Pons (tissue), 1 donor: ENCODE data around the gene RAPGEF6.
"Not testable (repeated sequence)": the region's sequence is repeated elsewhere in the genome, so short reads cannot be mapped to it uniquely, and the experiment has no call there.

Experiments
- DNase-seq: peaks from one replicate; pipeline ENCODE4 v3.0.0-alpha.2; 2016; ENCODE audit warnings: low spot score

Gene RAPGEF6, protein sequence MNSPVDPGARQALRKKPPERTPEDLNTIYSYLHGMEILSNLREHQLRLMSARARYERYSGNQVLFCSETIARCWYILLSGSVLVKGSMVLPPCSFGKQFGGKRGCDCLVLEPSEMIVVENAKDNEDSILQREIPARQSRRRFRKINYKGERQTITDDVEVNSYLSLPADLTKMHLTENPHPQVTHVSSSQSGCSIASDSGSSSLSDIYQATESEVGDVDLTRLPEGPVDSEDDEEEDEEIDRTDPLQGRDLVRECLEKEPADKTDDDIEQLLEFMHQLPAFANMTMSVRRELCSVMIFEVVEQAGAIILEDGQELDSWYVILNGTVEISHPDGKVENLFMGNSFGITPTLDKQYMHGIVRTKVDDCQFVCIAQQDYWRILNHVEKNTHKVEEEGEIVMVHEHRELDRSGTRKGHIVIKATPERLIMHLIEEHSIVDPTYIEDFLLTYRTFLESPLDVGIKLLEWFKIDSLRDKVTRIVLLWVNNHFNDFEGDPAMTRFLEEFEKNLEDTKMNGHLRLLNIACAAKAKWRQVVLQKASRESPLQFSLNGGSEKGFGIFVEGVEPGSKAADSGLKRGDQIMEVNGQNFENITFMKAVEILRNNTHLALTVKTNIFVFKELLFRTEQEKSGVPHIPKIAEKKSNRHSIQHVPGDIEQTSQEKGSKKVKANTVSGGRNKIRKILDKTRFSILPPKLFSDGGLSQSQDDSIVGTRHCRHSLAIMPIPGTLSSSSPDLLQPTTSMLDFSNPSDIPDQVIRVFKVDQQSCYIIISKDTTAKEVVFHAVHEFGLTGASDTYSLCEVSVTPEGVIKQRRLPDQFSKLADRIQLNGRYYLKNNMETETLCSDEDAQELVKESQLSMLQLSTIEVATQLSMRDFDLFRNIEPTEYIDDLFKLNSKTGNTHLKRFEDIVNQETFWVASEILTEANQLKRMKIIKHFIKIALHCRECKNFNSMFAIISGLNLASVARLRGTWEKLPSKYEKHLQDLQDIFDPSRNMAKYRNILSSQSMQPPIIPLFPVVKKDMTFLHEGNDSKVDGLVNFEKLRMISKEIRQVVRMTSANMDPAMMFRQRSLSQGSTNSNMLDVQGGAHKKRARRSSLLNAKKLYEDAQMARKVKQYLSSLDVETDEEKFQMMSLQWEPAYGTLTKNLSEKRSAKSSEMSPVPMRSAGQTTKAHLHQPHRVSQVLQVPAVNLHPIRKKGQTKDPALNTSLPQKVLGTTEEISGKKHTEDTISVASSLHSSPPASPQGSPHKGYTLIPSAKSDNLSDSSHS (N-terminal part only)

DNA sequence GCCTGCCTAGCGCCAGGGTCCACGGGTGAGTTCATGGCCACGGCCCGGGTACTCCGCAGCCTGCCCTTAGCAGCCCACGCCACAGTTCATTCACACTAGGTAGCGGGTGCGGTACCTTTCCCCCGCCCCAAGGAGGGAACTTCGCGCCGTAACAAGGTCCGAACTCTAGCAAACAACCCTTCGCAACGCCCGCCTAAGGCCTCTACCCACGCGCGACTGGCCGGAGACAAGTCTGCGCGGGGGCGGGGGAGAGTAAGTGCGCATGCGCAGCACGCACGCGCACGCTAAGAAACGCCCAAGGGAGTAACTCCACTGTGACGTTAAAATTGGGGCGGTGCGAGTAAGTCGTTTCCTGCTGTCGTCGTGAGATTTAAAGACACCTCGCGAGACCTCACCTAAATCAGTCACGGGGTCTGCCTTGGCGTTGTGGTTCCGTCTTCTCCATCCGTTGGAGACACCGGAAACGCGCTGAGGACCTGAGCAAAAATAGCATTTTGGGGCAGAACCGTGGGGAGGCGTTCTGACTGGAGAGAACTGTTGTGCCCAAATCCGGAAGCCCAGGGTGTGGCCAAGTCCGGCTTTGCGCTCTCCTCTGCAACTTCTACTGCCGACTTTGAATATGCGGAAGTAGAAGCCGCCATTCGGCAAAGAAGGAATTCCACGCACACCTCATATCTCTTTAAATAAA lies at the start of gene RAPGEF6:
RAPGEF6 (minus strand) TSS at position 234 of the 688 bp plus-strand sequence; CDS start at position 35, 199 bp downstream.
- DNase-seq, result peak; percentile 99

GRCh38 chr5:131684595-131684994 lies 49.6 kb upstream of the RAPGEF6 start:
- no peak for DNase-seq

DNA sequence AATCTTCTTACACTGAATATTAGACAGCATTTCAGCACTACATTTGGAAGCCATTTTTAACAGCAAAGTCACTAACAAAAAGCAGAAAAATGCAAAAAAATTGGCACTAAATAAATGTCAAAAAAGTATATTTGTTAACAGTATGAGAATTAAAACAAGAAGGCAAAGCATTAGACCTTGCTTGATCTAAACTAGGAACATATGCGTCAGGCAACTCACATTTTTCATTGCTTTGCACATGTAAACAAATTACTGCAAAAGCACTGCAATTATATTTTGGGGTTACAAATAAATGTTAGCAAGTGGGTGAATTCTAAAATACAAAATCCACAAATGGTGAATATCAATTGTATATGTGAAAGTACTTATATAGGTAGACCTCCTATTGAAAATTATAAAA lies 49.0 kb upstream of the RAPGEF6 start:
- no peak for DNase-seq

- DNase-seq, result no peak
Measured at GRCh38 chr5:131682826-131683225, 47.8 kb upstream of the RAPGEF6 start.

GRCh38 chr5:131682175-131682574 lies 47.1 kb upstream of the RAPGEF6 start:
- DNase-seq, result no peak

GRCh38 chr5:131679911-131680310 lies 44.9 kb upstream of the RAPGEF6 start:
- no peak for DNase-seq

DNA sequence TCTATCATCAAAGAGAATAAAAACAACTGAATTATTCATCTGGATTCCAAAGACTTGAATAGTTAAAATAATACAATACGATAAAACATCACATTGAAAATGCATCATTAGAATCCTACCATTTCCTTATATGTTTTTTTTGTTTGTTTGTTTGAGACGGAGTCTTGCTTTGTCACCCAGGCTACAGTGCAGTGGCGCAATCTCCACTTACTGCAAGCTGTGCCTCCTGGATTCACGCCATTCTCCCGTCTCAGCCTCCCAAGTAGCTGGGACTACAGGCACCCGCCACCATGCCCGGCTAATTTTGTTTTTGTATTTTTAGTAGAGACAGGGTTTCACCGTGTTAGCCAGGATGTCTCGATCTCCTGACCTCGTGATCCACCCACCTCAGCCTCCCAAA lies 43.2 kb upstream of the RAPGEF6 start:
- DNase-seq, result not testable (repeated sequence)

GRCh38 chr5:131677115-131677514 lies 42.1 kb upstream of the RAPGEF6 start:
- no peak for DNase-seq

DNA sequence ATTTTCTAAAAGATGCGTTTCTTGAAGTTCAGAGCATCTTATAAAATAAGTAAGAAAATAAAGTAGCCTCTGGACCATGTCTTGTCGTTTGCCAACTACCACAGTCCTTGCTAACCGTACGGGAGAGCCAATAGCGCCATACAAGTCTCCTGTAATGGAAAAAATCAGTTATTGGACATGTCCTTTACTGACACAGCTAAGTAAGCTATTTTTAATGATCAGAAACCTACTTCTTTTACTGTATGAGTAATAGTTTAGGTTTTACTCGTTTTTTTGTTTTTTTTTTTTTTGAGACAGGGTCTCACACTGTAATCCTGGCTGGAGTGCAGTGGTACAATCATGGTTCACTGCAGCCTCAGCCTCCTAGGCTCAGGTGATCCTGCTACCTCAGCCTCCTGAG lies 37.7 kb upstream of the RAPGEF6 start:
- DNase-seq, result no peak

GRCh38 chr5:131671994-131672655 lies 37.1 kb upstream of the RAPGEF6 start:
- DNase-seq, result peak; percentile 96

GRCh38 chr5:131671409-131671808 lies 36.4 kb upstream of the RAPGEF6 start:
- no peak for DNase-seq

DNA sequence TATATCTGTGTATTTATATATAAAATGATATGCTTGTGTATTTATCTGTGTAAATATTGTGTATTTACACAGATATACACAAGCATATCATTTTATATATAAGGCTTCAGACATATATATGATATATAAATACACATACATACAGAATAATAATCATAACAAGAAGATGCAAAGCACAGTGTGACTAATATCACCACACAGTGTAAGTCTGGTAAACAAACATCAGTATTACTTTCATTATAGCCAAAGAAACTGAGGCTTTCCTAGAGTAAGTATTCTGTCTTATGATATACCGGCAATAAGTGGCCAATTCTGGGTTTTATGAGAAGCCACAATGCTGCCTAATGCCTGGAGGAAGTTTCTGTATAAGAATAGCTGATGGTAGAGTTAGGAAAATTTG lies 29.9 kb upstream of the RAPGEF6 start:
- DNase-seq, result no peak

- DNase-seq, result no peak
Measured at GRCh38 chr5:131661933-131662332, 26.9 kb upstream of the RAPGEF6 start.

- no peak for DNase-seq
Measured at GRCh38 chr5:131659841-131660240, 24.8 kb upstream of the RAPGEF6 start.

DNA sequence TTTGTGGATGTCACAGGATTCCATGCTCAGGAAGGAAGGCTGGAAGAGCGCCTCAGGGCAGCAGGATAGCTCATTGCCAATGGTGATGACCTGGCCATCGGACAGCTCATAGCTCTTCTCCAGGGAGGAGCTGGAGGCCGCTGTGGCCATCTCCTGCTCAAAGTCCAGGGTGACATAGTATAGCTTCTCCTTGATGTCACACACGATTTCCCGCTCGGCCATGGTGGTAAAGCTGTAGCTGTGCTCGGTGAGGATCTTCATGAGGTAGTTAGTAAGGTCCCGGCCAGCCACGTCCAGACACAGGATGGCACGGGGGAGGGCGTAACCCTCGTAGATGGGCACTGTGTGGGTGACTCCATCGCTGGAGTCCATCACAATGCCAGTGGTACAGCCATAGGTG lies 24.3 kb upstream of the RAPGEF6 start:
- no peak for DNase-seq

- no peak for DNase-seq
Measured at GRCh38 chr5:131654776-131655175, 19.7 kb upstream of the RAPGEF6 start.

GRCh38 chr5:131654309-131654708 lies 19.3 kb upstream of the RAPGEF6 start:
- no peak for DNase-seq

DNA sequence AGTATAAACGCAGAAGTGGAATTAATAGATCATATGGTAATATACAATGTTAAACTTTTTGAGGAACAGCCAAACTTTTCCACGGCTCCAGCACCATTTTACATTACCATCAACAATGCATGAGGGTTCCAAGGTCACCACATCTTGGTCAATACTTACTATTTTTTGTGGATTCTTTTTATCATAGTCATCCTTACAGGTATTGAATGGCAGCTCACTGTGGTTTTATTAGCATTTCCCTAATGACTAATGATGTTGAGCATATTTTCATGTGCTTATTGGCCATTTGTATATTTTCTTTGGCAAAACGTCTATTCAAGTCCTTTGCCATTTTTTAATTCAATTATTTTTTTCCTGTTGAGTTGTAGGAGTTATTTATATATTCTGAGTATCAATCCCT lies 14.1 kb upstream of the RAPGEF6 start:
- DNase-seq, result no peak

DNA sequence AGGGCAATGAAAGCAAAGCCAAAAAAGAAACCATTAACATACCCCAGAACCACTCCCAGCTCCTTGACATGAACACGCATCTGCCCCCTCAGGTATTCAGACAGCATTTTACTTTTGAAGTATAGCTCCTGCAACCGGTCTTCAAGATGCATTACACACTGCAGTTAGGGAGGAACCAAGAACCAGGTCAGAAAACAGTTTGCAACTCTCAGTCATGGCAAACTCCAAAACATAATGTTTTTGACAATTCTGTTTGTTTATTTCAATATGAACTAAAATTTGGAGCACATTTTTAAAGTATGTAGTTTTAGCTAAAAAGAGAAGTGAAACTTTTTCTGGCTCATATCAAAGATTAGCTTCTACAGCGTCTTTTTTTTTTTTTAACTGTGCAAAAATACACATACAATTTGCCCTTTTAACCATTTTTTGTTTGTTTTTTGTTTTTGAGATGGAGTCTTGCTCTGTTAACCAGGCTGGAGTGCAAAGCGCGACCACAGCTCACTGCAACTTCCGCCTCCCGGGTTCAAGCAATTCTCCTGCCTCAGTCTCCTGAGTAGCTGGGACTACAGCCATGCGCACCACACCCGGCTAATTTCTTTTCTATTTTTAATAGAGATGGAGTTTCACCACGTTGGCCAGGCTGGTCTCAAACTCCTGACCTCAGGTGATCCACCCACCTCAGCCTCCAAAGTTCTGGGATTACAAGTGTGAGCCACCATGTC lies 12.2 kb upstream of the RAPGEF6 start:
- no peak for DNase-seq

DNA sequence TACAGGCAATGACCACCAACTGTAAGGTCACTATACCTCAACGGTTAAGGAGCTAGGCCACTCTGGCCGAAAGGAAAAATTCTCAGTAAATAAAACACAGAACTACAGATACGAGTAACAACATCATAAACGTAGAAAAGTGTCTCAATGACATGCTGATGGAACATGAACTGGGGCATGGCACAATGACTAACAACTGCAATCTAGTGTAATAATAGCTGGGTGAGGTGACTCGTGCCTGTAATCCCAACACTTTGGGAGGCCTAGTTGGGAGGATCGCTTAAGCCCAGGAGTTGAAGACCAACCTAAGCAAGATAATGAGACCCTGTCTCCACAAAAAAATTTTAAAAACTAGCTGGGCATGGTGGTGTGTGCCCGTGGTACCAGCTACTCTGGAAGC lies 9.8 kb upstream of the RAPGEF6 start:
- DNase-seq, result no peak
